Testis (tissue), 2 donors: ENCODE data around the gene GAPVD1.

Experiments used
- POLR2A ChIP-seq: fragments of 450-650 bp; IDR thresholded peaks from one replicate; pipeline ENCODE4 v1.6.1; 2017; ENCODE audit warnings: antibody characterized with exemption, mild to moderate bottlenecking, moderate library complexity
- TF ChIP-seq, protein P1 (sequence below), 3 experiments: fragments of 450-650 bp in 2 of 3; fragments of 200-600 bp in 1 of 3; sonication (generic) in 1 of 3; IDR thresholded peaks; one replicate each; pipeline ENCODE4 v1.5.1; 2016 to 2019; ENCODE audit warnings: antibody characterized with exemption in 3 of 3, mild to moderate bottlenecking in 2 of 3, moderate library complexity in 1 of 3

DNA sequence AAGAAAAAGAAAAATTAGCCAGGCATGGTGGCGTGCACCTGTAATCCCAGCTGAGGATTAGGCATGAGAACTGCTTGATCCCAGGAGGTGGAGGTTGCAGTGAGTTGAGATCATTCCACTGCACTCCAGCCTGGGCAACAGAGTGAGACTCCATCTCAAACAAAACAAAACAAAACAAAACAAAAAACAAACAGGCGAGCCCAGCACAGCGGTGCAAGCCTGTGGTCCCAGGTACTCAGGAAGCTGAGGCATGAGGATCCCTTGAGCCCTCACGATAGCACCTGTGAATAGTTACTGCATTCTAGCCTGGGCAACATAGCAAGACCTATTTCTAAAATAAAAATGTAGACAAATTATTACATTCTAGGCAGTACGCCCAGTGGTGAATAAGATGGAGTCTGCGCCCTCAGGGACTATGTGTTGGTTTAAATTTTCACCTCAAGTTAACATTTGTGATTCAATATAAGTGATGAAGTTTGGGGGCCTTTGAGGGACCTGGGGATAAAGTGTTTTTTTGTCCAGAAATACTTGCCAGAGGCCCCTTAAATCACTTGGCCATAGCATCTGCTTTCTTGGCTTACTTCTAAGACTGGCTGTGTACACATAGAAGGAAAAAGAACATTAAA lies 3.4 kb upstream of the GAPVD1 start:
- no peak for TF ChIP-seq POLR2A
- TF ChIP-seq, protein P1, sequence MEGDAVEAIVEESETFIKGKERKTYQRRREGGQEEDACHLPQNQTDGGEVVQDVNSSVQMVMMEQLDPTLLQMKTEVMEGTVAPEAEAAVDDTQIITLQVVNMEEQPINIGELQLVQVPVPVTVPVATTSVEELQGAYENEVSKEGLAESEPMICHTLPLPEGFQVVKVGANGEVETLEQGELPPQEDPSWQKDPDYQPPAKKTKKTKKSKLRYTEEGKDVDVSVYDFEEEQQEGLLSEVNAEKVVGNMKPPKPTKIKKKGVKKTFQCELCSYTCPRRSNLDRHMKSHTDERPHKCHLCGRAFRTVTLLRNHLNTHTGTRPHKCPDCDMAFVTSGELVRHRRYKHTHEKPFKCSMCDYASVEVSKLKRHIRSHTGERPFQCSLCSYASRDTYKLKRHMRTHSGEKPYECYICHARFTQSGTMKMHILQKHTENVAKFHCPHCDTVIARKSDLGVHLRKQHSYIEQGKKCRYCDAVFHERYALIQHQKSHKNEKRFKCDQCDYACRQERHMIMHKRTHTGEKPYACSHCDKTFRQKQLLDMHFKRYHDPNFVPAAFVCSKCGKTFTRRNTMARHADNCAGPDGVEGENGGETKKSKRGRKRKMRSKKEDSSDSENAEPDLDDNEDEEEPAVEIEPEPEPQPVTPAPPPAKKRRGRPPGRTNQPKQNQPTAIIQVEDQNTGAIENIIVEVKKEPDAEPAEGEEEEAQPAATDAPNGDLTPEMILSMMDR (IDR thresholded peaks at IDR 0.05), result no peak
